IPS-18c (cell line): ENCODE results near the gene RAB3IL1.

Experiments used
- H3K4me3 ChIP-seq: 2 replicates; pipeline ENCODE4 v1.7.0; 2013; ENCODE audit warnings: low read depth, mild to moderate bottlenecking, low read length, moderate library complexity; ENCODE audit not compliant: insufficient read depth
- H3K9me3 ChIP-seq: one replicate; pipeline ENCODE4 v1.6.1; 2013; ENCODE audit warnings: mild to moderate bottlenecking, low read length, moderate library complexity; ENCODE audit not compliant: control insufficient read depth, insufficient read depth

RAB3IL1 gene

GRCh38 chr11:61925736-61926135 is 8.4 kb upstream of the RAB3IL1 start:
- no peak overlapping the region for H3K4me3 ChIP-seq
- peaks cover 3% of the 10 kb centered on the region for H3K9me3 ChIP-seq

GRCh38 chr11:61924064-61924455 is 6.7 kb upstream of the RAB3IL1 start:
- Histone ChIP-seq H3K9me3 (peaks cover 3% of the 10 kb centered on the region), H3K4me3 (no peak overlapping the region)

- Histone ChIP-seq H3K9me3 (peaks cover 3% of the 10 kb centered on the region), H3K4me3 (no peak overlapping the region; the same call in 1 of the 2 replicates)
Measured at GRCh38 chr11:61923166-61924063, 6.0 kb upstream of the RAB3IL1 start.

- Histone ChIP-seq H3K4me3 (no peak overlapping the region), H3K9me3 (no peaks in the 10 kb centered on the region)
Measured at GRCh38 chr11:61922539-61922938, 5.2 kb upstream of the RAB3IL1 start.

- Histone ChIP-seq H3K9me3 (no peaks in the 10 kb centered on the region), H3K4me3 (no peak overlapping the region)
Measured at GRCh38 chr11:61921446-61921845, 4.1 kb upstream of the RAB3IL1 start.

- Histone ChIP-seq H3K4me3 (no peak overlapping the region), H3K9me3 (no peaks in the 10 kb centered on the region)
Measured at GRCh38 chr11:61919705-61920631, 2.6 kb upstream of the RAB3IL1 start.

- no peaks in the 10 kb centered on the region for H3K9me3 ChIP-seq
- H3K4me3 ChIP-seq: no peak overlapping the region
Measured at GRCh38 chr11:61918938-61919704, 1.8 kb upstream of the RAB3IL1 start.

- no peaks in the 10 kb centered on the region for H3K9me3 ChIP-seq
- no peak overlapping the region for H3K4me3 ChIP-seq
Measured at GRCh38 chr11:61918251-61918937, 1.0 kb upstream of the RAB3IL1 start.

GRCh38 chr11:61916737-61917333 is 531 bp downstream of the RAB3IL1 start:
- H3K4me3 ChIP-seq: peak overlapping the region; percentile 59
- no peaks in the 10 kb centered on the region for H3K9me3 ChIP-seq

GRCh38 chr11:61914471-61915171 is 2.7 kb downstream of the RAB3IL1 start:
- Histone ChIP-seq H3K9me3 (no peaks in the 10 kb centered on the region), H3K4me3 (no peak overlapping the region)

GRCh38 chr11:61913699-61914395 is 3.5 kb downstream of the RAB3IL1 start:
- H3K9me3 ChIP-seq: no peaks in the 10 kb centered on the region
- H3K4me3 ChIP-seq: no peak overlapping the region

GRCh38 chr11:61912991-61913698 is 4.2 kb downstream of the RAB3IL1 start:
- Histone ChIP-seq H3K9me3 (peaks cover 2% of the 10 kb centered on the region), H3K4me3 (no peak overlapping the region)

- H3K9me3 ChIP-seq: peaks cover 2% of the 10 kb centered on the region
- H3K4me3 ChIP-seq: no peak overlapping the region
Measured at GRCh38 chr11:61912530-61912898, 4.9 kb downstream of the RAB3IL1 start.

- H3K4me3 ChIP-seq: no peak overlapping the region
- peaks cover 2% of the 10 kb centered on the region for H3K9me3 ChIP-seq
Measured at GRCh38 chr11:61911701-61912529, 5.5 kb downstream of the RAB3IL1 start.
